Endothelial cell of umbilical vein (primary cell): ENCODE results near the gene ZNF701. TPM values are rescaled to one million over a fixed set of nuclear protein-coding genes. Genes with fewer than 3 reads are reported as not detected.

Source experiments
- BruUV-seq: library from RNA; stranded (reverse); fragments of 400-500 nt; replicated peaks from 2 replicates; lab custom pipeline; 2021; lab: Mats Ljungman, UMichigan
- CTCF ChIA-PET: fragments of 300-600, 350-600 bp; sonication (Branson Sonifier 250); formaldehyde crosslinking; loops from one replicate; lab custom pipeline; 2021; ENCODE audit warnings: antibody characterized with exemption, inconsistent platforms; lab: Charles Lee
- POLR2A ChIA-PET: fragments of 300-600, 350-600 bp; sonication (Branson Sonifier 250); formaldehyde crosslinking; loops from one replicate; lab custom pipeline; 2021; ENCODE audit warnings: antibody characterized with exemption, inconsistent platforms; lab: Charles Lee
- DNase-seq: peaks from one replicate; pipeline ENCODE4 v3.0.0-alpha.2; 2011; ENCODE audit warnings: low read depth, low spot score
- FAIRE-seq: peaks from 2 replicates; lab custom pipeline; 2011; peaks lifted over from hg19 to GRCh38; lab: Jason Lieb, UNC
- H2AFZ ChIP-seq: 2 replicates; pipeline ENCODE4 v1.6.0; 2012; ENCODE audit warnings: low read depth, low read length, control low read depth, inconsistent platforms
- H3K27ac ChIP-seq: 2 replicates; pipeline ENCODE4 v1.5.1; 2011; ENCODE audit warnings: low read depth, mild to moderate bottlenecking, control low read depth, low read length, moderate library complexity; ENCODE audit not compliant: insufficient read depth
- H3K27me3 ChIP-seq, 2 experiments: 2 replicates each; pipeline versions ENCODE4 v1.6.0 to v1.6.1; 2011; ENCODE audit warnings: low read length in 2 of 2, mixed read lengths in 1 of 2; ENCODE audit not compliant: control insufficient read depth in 2 of 2, insufficient read depth in 2 of 2
- H3K36me3 ChIP-seq, 2 experiments: 2 replicates in 1 of 2; 3 replicates in 1 of 2; pipeline ENCODE4 v1.5.1; 2011; ENCODE audit warnings: low read length in 2 of 2, mild to moderate bottlenecking in 1 of 2, moderate library complexity in 1 of 2; ENCODE audit not compliant: control insufficient read depth in 2 of 2, insufficient read depth in 2 of 2; ENCODE audit errors: extremely low read depth in 1 of 2
- H3K4me1 ChIP-seq: 3 replicates; pipeline ENCODE4 v1.5.1; 2011; ENCODE audit warnings: mild to moderate bottlenecking, low read length; ENCODE audit not compliant: control insufficient read depth, insufficient read depth; ENCODE audit errors: extremely low read depth
- H3K4me2 ChIP-seq: 2 replicates; pipeline ENCODE4 v1.6.1; 2011; ENCODE audit warnings: low read length, control low read depth, mixed read lengths; ENCODE audit not compliant: insufficient read depth
- H3K4me3 ChIP-seq, 3 experiments: fragments of 200-600 bp in 1 of 3; sonication (generic), shearing (Covaris generic) in 1 of 3; replicated peaks in 1 of 3; 2 replicates each; pipeline ENCODE4 v1.5.1; 2011 to 2016; ENCODE audit warnings: control low read depth in 3 of 3, low read length in 3 of 3, mild to moderate bottlenecking in 2 of 3, inconsistent platforms in 1 of 3, low read depth in 1 of 3, moderate library complexity in 1 of 3; ENCODE audit not compliant: insufficient read depth in 1 of 3
- H3K79me2 ChIP-seq: 2 replicates; pipeline ENCODE4 v1.6.0; 2012; ENCODE audit warnings: low read length, inconsistent platforms; ENCODE audit not compliant: control insufficient read depth, insufficient read depth
- H3K9ac ChIP-seq: replicated peaks from 2 replicates; pipeline ENCODE3; 2011; ENCODE audit warnings: low read length, control low read depth; ENCODE audit not compliant: insufficient read depth; ENCODE audit errors: extremely low read depth
- H3K9me1 ChIP-seq: replicated peaks from 3 replicates; pipeline ENCODE4 v1.6.0; 2011; ENCODE audit warnings: mild to moderate bottlenecking, low read length; ENCODE audit not compliant: control insufficient read depth, insufficient read depth; ENCODE audit errors: extremely low read depth
- H3K9me3 ChIP-seq: replicated peaks from 2 replicates; pipeline ENCODE4 v1.5.1; 2012; ENCODE audit warnings: low read length, inconsistent platforms; ENCODE audit not compliant: control insufficient read depth, insufficient read depth
- H4K20me1 ChIP-seq: replicated peaks from 2 replicates; pipeline ENCODE3; 2011; ENCODE audit warnings: mild to moderate bottlenecking, low read length; ENCODE audit not compliant: control insufficient read depth, insufficient read depth; ENCODE audit errors: extremely low read depth
- CTCF ChIP-seq, 2 donors: IDR thresholded peaks; 1 replicate in 1 of 2; 2 replicates in 1 of 2; pipeline ENCODE4 v1.5.1; 2011; ENCODE audit warnings: low read length in 2 of 2, mild to moderate bottlenecking in 2 of 2, moderate library complexity in 2 of 2, control low read depth in 1 of 2, inconsistent platforms in 1 of 2, low read depth in 1 of 2; ENCODE audit not compliant: insufficient read depth in 1 of 2; ENCODE audit errors: extremely low read depth in 1 of 2
- EZH2 ChIP-seq: IDR thresholded peaks from 2 replicates; pipeline ENCODE4 v1.6.1; 2012; ENCODE audit warnings: borderline replicate concordance, low read depth, mild to moderate bottlenecking, moderate library complexity, low read length, inconsistent platforms; ENCODE audit not compliant: severe bottlenecking
- FOS ChIP-seq: IDR thresholded peaks from 2 replicates; pipeline ENCODE4 v1.6.1; 2011; ENCODE audit warnings: mild to moderate bottlenecking, low read length, moderate library complexity, borderline replicate concordance; ENCODE audit not compliant: insufficient read depth
- GATA2 ChIP-seq: IDR thresholded peaks from 2 replicates; pipeline ENCODE4 v1.7.0; 2011; ENCODE audit warnings: low read depth, mild to moderate bottlenecking, moderate library complexity, mixed read lengths, low read length; ENCODE audit not compliant: insufficient read length, insufficient read depth
- JUN ChIP-seq: IDR thresholded peaks from 2 replicates; pipeline ENCODE4 v1.6.1; 2011; ENCODE audit warnings: borderline replicate concordance, low read depth; ENCODE audit not compliant: insufficient read length, insufficient read depth
- MAX ChIP-seq: IDR thresholded peaks from 2 replicates; pipeline ENCODE4 v1.6.1; 2011; ENCODE audit not compliant: insufficient read depth, insufficient read length
- MYC ChIP-seq: IDR thresholded peaks from one replicate; pipeline ENCODE4 v1.6.1; 2011; ENCODE audit warnings: mild to moderate bottlenecking, low read depth, low read length
- POLR2A ChIP-seq: IDR thresholded peaks from 2 replicates; pipeline ENCODE4 v1.6.1; 2012; ENCODE audit warnings: low read depth, mild to moderate bottlenecking, control low read depth, low read length
- POLR2AphosphoS5 ChIP-seq: IDR thresholded peaks from 2 replicates; pipeline ENCODE4 v1.6.1; 2012; ENCODE audit warnings: low read depth, mild to moderate bottlenecking, control low read depth, low read length, moderate library complexity; ENCODE audit not compliant: insufficient read depth
- dilution Hi-C: fragments of 300-500 bp; cut with MboI; formaldehyde crosslinking; loops from one replicate; pipeline ENCODE4 v1.15.0; 2019; ENCODE audit warnings: low sequenced_read_pairs; ENCODE audit not compliant: extremely low pct_ligation_motif_present
- intact Hi-C: fragments of 100-400 bp; cut with micrococcal nuclease; formaldehyde crosslinking; loops from one replicate; pipeline ENCODE4 v1.10.0; 2022
- polyA plus RNA-seq, 4 experiments: library from polyadenylated mRNA; depleted of rRNA in 3 of 4; stranded (reverse) in 3 of 4; unstranded in 1 of 4; fragments of >200 nt; gene quantifications; 2 replicates each; pipeline versions ENCODE4 v1.2.1 to v1.2.3, GENCODE V29; 2011 to 2012; ENCODE audit warnings: missing spikeins in 1 of 4
- total RNA-seq: library from RNA; stranded (reverse); gene quantifications from 2 replicates; pipeline ENCODE4 v1.2.3, GENCODE V29; 2021

The ZNF701 gene
- total and polyA plus RNA-seq, 2 donors (not counting 3 experiments of a cell fraction or from before 2014, with no cell fraction given): 4.4 to 12.1 TPM

GRCh38 chr19:52522551-52522950 is 47.5 kb upstream of the ZNF701 start:
- H3K4me1 ChIP-seq: no peaks in the 10 kb centered on the region
- H3K79me2 ChIP-seq: no peaks in the 10 kb centered on the region
- H3K9me1 ChIP-seq: no peaks in the 10 kb centered on the region
- TF ChIP-seq EZH2 (no peak), MYC (no peak), FOS (no peak), GATA2 (no peak), JUN (no peak), MAX (no peak), POLR2A (no peak), POLR2AphosphoS5 (no peak)
- dilution Hi-C loops: no loop called here
- no peak overlapping the region for H2AFZ ChIP-seq
- no peak overlapping the region for H3K4me3 ChIP-seq
- ChIA-PET CTCF (no interaction called here), POLR2A (no interaction called here)
- H4K20me1 ChIP-seq: no peaks in the 10 kb centered on the region
- DNase-seq (no peak), FAIRE-seq (no peak)
- BruUV-seq: no TSS peak
- no peaks in the 10 kb centered on the region for H3K27me3 ChIP-seq
- no peaks in the 10 kb centered on the region for H3K36me3 ChIP-seq
- no peak overlapping the region for H3K27ac ChIP-seq
- H3K9me3 ChIP-seq: no peaks in the 10 kb centered on the region
- intact Hi-C loops: no loop called here
- no peak overlapping the region for H3K9ac ChIP-seq
- H3K4me2 ChIP-seq: no peak overlapping the region

GRCh38 chr19:52524086-52524485 is 46.0 kb upstream of the ZNF701 start:
- POLR2A ChIA-PET: no interaction called here
- dilution Hi-C loops: no loop called here

More at GRCh38 chr19:52524086-52524485, 46.0 kb upstream of the ZNF701 start:
- Histone ChIP-seq H3K4me2 (no peak overlapping the region), H2AFZ (no peak overlapping the region), H3K27ac (no peak overlapping the region), H3K79me2 (peaks cover 5% of the 10 kb centered on the region), H3K36me3 (no peaks in the 10 kb centered on the region), H3K27me3 (no peaks in the 10 kb centered on the region), H3K4me3 (no peak overlapping the region), H3K9me3 (no peaks in the 10 kb centered on the region), H3K4me1 (peaks cover 3% of the 10 kb centered on the region), H4K20me1 (no peaks in the 10 kb centered on the region), H3K9ac (no peak overlapping the region), H3K9me1 (no peaks in the 10 kb centered on the region)
- TF ChIP-seq CTCF (IDR thresholded peaks at IDR 0.05; ENCODE audit: extremely low read depth in 1 of 2, insufficient read depth in 1 of 2, low read depth in 1 of 2, low read length in 2 of 2) (no peak), JUN (no peak)
- FAIRE-seq: no peak
- CTCF ChIA-PET: no interaction called here
- DNase-seq: no peak
- BruUV-seq: no TSS peak
- intact Hi-C loops: no loop called here
